HepG2 (cell line): ENCODE measurements around the gene CNTF.

ENCODE experiments used
- EP300 ChIP-seq, 3 experiments: sonication (generic) in 1 of 3; formaldehyde crosslinking in 1 of 3; IDR thresholded peaks; 2 replicates each; pipeline versions ENCODE4 v1.5.1 to v1.6.1; 2011 to 2020; ENCODE audit warnings: low read depth in 2 of 3, low read length in 2 of 3, borderline replicate concordance in 1 of 3, improper control_type of control experiment in 1 of 3, mild to moderate bottlenecking in 1 of 3, missing genetic modification reagents in 1 of 3, moderate library complexity in 1 of 3
- ETV6 ChIP-seq: sonication (generic); formaldehyde crosslinking; conservative IDR thresholded peaks from 2 replicates; pipeline ENCODE4 v1.4.0; 2020; ENCODE audit warnings: missing genetic modification reagents
- HBP1 ChIP-seq: IDR thresholded peaks from 2 replicates; pipeline ENCODE4 v1.6.1; 2016; ENCODE audit warnings: low read depth, control low read depth
- POLR2A ChIP-seq, 2 experiments: IDR thresholded peaks; 2 replicates each; pipeline ENCODE4 v1.6.1; 2011; ENCODE audit warnings: low read depth in 2 of 2, low read length in 2 of 2, mild to moderate bottlenecking in 1 of 2, moderate library complexity in 1 of 2; ENCODE audit not compliant: insufficient read depth in 1 of 2
- SPEN ChIP-seq: sonication (generic); formaldehyde crosslinking; IDR thresholded peaks from 2 replicates; pipeline ENCODE4 v1.5.1; 2020; ENCODE audit warnings: low read depth, mild to moderate bottlenecking, missing genetic modification reagents
- ZC3H13 ChIP-seq: sonication (generic); formaldehyde crosslinking; IDR thresholded peaks from 2 replicates; pipeline ENCODE4 v1.8.1; 2023; ENCODE audit warnings: mild to moderate bottlenecking, missing genetic modification reagents, moderate library complexity
- ZNF124 ChIP-seq: sonication (generic); formaldehyde crosslinking; IDR thresholded peaks from 2 replicates; pipeline ENCODE4 v1.4.0; 2020; ENCODE audit warnings: missing genetic modification reagents
- ZNF343 ChIP-seq: sonication (generic); formaldehyde crosslinking; IDR thresholded peaks from 2 replicates; pipeline ENCODE4 v1.4.0; 2020; ENCODE audit warnings: mild to moderate bottlenecking, missing genetic modification reagents
- ZNF530 ChIP-seq: sonication (generic); formaldehyde crosslinking; IDR thresholded peaks from 2 replicates; pipeline ENCODE4 v1.5.0; 2020; ENCODE audit warnings: low read depth, mild to moderate bottlenecking, missing genetic modification reagents
- TF ChIP-seq, protein P1 (sequence below): IDR thresholded peaks from 2 replicates; pipeline ENCODE4 v1.6.1; 2012; ENCODE audit warnings: inconsistent platforms
- TF ChIP-seq, protein P2 (sequence below): sonication (generic); formaldehyde crosslinking; IDR thresholded peaks from 2 replicates; pipeline ENCODE4 v1.5.0; 2020; ENCODE audit warnings: mild to moderate bottlenecking, missing genetic modification reagents
- TF ChIP-seq, protein P3 (sequence below): sonication (generic); formaldehyde crosslinking; IDR thresholded peaks from 2 replicates; pipeline ENCODE4 v1.8.1; 2023; ENCODE audit warnings: mild to moderate bottlenecking, missing genetic modification reagents
- TF ChIP-seq, protein P4 (sequence below): sonication (generic); formaldehyde crosslinking; IDR thresholded peaks from 2 replicates; pipeline ENCODE4 v1.5.0; 2020; ENCODE audit warnings: mild to moderate bottlenecking, missing genetic modification reagents, moderate library complexity

GRCh38 chr11:58639103-58639502, 16.6 kb downstream of the CNTF start:
- no peak for TF ChIP-seq ZNF343 (CRISPR knock-in tag)
- TF ChIP-seq, protein P1, sequence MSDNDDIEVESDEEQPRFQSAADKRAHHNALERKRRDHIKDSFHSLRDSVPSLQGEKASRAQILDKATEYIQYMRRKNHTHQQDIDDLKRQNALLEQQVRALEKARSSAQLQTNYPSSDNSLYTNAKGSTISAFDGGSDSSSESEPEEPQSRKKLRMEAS: no peak
- TF ChIP-seq, protein P2, sequence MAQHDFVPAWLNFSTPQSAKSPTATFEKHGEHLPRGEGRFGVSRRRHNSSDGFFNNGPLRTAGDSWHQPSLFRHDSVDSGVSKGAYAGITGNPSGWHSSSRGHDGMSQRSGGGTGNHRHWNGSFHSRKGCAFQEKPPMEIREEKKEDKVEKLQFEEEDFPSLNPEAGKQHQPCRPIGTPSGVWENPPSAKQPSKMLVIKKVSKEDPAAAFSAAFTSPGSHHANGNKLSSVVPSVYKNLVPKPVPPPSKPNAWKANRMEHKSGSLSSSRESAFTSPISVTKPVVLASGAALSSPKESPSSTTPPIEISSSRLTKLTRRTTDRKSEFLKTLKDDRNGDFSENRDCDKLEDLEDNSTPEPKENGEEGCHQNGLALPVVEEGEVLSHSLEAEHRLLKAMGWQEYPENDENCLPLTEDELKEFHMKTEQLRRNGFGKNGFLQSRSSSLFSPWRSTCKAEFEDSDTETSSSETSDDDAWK (CRISPR knock-in tag): no peak
- no peak for TF ChIP-seq EP300 (IDR thresholded peaks at IDR 0.05; ENCODE audit: low read depth in 2 of 2, low read length in 2 of 2)
- TF ChIP-seq EP300 (CRISPR knock-in tag; IDR thresholded peaks at IDR 0.05; ENCODE audit: borderline replicate concordance): no peak
- TF ChIP-seq HBP1 (CRISPR knock-in tag): no peak
- no peak for TF ChIP-seq ZNF530 (CRISPR knock-in tag)
- no peak for TF ChIP-seq POLR2A (IDR thresholded peaks at IDR 0.05; ENCODE audit: insufficient read depth in 1 of 2, low read depth in 2 of 2, low read length in 2 of 2)
- TF ChIP-seq ETV6 (CRISPR knock-in tag): no peak
- no peak for TF ChIP-seq SPEN (CRISPR knock-in tag)
- TF ChIP-seq, protein P3, sequence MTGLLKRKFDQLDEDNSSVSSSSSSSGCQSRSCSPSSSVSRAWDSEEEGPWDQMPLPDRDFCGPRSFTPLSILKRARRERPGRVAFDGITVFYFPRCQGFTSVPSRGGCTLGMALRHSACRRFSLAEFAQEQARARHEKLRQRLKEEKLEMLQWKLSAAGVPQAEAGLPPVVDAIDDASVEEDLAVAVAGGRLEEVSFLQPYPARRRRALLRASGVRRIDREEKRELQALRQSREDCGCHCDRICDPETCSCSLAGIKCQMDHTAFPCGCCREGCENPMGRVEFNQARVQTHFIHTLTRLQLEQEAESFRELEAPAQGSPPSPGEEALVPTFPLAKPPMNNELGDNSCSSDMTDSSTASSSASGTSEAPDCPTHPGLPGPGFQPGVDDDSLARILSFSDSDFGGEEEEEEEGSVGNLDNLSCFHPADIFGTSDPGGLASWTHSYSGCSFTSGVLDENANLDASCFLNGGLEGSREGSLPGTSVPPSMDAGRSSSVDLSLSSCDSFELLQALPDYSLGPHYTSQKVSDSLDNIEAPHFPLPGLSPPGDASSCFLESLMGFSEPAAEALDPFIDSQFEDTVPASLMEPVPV (CRISPR knock-in tag): no peak
- no peak for TF ChIP-seq ZC3H13 (CRISPR knock-in tag)
- TF ChIP-seq, protein P4, sequence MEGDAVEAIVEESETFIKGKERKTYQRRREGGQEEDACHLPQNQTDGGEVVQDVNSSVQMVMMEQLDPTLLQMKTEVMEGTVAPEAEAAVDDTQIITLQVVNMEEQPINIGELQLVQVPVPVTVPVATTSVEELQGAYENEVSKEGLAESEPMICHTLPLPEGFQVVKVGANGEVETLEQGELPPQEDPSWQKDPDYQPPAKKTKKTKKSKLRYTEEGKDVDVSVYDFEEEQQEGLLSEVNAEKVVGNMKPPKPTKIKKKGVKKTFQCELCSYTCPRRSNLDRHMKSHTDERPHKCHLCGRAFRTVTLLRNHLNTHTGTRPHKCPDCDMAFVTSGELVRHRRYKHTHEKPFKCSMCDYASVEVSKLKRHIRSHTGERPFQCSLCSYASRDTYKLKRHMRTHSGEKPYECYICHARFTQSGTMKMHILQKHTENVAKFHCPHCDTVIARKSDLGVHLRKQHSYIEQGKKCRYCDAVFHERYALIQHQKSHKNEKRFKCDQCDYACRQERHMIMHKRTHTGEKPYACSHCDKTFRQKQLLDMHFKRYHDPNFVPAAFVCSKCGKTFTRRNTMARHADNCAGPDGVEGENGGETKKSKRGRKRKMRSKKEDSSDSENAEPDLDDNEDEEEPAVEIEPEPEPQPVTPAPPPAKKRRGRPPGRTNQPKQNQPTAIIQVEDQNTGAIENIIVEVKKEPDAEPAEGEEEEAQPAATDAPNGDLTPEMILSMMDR (CRISPR knock-in tag): no peak
- no peak for TF ChIP-seq ZNF124
